Calu3 (cell line): ENCODE results near the gene P2RX2. TPM values are rescaled to one million over a fixed set of nuclear protein-coding genes. Genes with fewer than 3 reads are reported as not detected.

Experiments
- BruUV-seq: library from RNA; stranded (reverse); fragments of 400-500 nt; replicated peaks from 2 replicates; lab custom pipeline; 2021; lab: Mats Ljungman, UMichigan
- CTCF ChIA-PET: fragments of 300-600 bp; sonication (Branson Sonifier 250); formaldehyde crosslinking; loops from one replicate; lab custom pipeline; 2022; ENCODE audit warnings: antibody characterized with exemption; lab: Charles Lee
- DNase-seq: peaks from one replicate; pipeline ENCODE4 v3.0.0; 2022
- H3K27ac Mint-ChIP-seq: one replicate; pipeline ENCODE4 v1.8.0; 2022; ENCODE audit warnings: mixed read lengths; ENCODE audit not compliant: unreplicated experiment
- H3K27me3 Mint-ChIP-seq: one replicate; pipeline ENCODE4 v1.8.0; 2022; ENCODE audit warnings: mixed read lengths; ENCODE audit not compliant: unreplicated experiment
- H3K36me3 Mint-ChIP-seq: one replicate; pipeline ENCODE4 v1.8.0; 2022; ENCODE audit warnings: mild to moderate bottlenecking, moderate library complexity, mixed read lengths; ENCODE audit not compliant: insufficient read depth, unreplicated experiment
- H3K4me1 Mint-ChIP-seq: one replicate; pipeline ENCODE4 v1.8.0; 2022; ENCODE audit warnings: mild to moderate bottlenecking, low read depth, mixed read lengths; ENCODE audit not compliant: unreplicated experiment
- H3K4me3 Mint-ChIP-seq: one replicate; pipeline ENCODE4 v1.8.0; 2022; ENCODE audit warnings: mild to moderate bottlenecking, low read depth, moderate library complexity, mixed read lengths; ENCODE audit not compliant: unreplicated experiment
- H3K9me3 Mint-ChIP-seq: one replicate; pipeline ENCODE4 v1.8.0; 2022; ENCODE audit warnings: low read depth, mixed read lengths; ENCODE audit not compliant: unreplicated experiment
- CTCF ChIP-seq: fragments of 200-600 bp; IDR thresholded peaks from one replicate; pipeline ENCODE4 v1.8.0; 2022; ENCODE audit warnings: antibody characterized with exemption; ENCODE audit not compliant: unreplicated experiment
- intact Hi-C: fragments of 100-400 bp; cut with micrococcal nuclease; formaldehyde crosslinking; loops from one replicate; pipeline ENCODE4 v1.10.0; 2022; ENCODE audit not compliant: unreplicated experiment
- total RNA-seq: library from RNA; stranded (reverse); gene quantifications from 2 replicates; pipeline ENCODE4 v1.2.3, GENCODE V29; 2022

The P2RX2 gene
- total RNA-seq, 1 experiment from 2014 or later = not detected

GRCh38 chr12:132642846-132643835 is 24.6 kb downstream of the P2RX2 start:
- Mint-ChIP-seq H3K4me1 (no peaks in the 10 kb centered on the region), H3K9me3 (no peaks in the 10 kb centered on the region), H3K36me3 (peaks cover 43% of the 10 kb centered on the region), H3K4me3 (no peak overlapping the region), H3K27ac (no peak overlapping the region), H3K27me3 (no peaks in the 10 kb centered on the region)
- no TSS peak for BruUV-seq
- no peak for TF ChIP-seq CTCF
- CTCF ChIA-PET = no interaction called here
- no peak for DNase-seq
- intact Hi-C loops = no loop called here

DNA sequence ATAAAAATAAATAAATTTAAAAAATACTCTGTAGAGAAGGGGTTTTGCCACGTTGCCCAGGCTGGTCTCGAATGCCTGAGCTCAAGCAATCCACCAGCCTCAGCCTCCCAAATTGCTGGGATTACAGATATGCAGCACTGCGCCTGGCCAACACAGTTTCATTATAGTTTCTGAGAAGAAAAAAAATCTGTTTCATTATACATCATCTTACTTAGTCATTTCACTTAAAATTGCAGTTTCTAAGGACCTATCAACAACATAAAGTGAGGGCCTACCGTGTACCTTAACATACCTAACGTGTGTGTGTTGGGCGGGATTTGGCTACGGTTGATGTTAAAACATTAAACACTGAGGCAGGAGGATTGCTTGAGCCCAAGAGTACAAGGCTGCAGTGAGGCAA is 28.3 kb downstream of the P2RX2 start:
- Mint-ChIP-seq H3K27ac (no peak overlapping the region), H3K27me3 (no peaks in the 10 kb centered on the region), H3K4me3 (no peak overlapping the region), H3K36me3 (peaks cover 37% of the 10 kb centered on the region), H3K4me1 (no peaks in the 10 kb centered on the region), H3K9me3 (no peaks in the 10 kb centered on the region)
- CTCF ChIA-PET = interaction anchor here (1.4 kb wide), 1 partner anchor 9 kb away, joined by 3 read pairs; no protein-coding TSS in a partner anchor
- intact Hi-C loops = no loop called here
- no TSS peak for BruUV-seq
- DNase-seq = no peak
- no peak for TF ChIP-seq CTCF

- no TSS peak for BruUV-seq
Observed at GRCh38 chr12:132647858-132648257, 29.3 kb downstream of the P2RX2 start.

More at GRCh38 chr12:132647858-132648257, 29.3 kb downstream of the P2RX2 start:
- CTCF ChIA-PET = interaction anchor here (0.7 to 1.5 kb wide), 2 partner anchors 14 to 49 kb away, joined by 3 read pairs; no protein-coding TSS in a partner anchor
- H3K36me3 Mint-ChIP-seq = peaks cover 39% of the 10 kb centered on the region
- intact Hi-C loops = no loop called here
- H3K9me3 Mint-ChIP-seq = no peaks in the 10 kb centered on the region
- H3K4me1 Mint-ChIP-seq = no peaks in the 10 kb centered on the region
- no peak overlapping the region for H3K27ac Mint-ChIP-seq
- no peak for TF ChIP-seq CTCF
- H3K4me3 Mint-ChIP-seq = no peak overlapping the region
- DNase-seq = no peak
- no peaks in the 10 kb centered on the region for H3K27me3 Mint-ChIP-seq
